D721Med (cell line): Measurements from ENCODE around the gene TUBGCP2.

Source experiments
- DNase-seq: peaks from one replicate; pipeline ENCODE4 v3.0.0; 2011; ENCODE audit warnings: low spot score; ENCODE audit not compliant: insufficient read length
- FAIRE-seq: peaks from 2 replicates; lab custom pipeline; 2011; peaks lifted over from hg19 to GRCh38; lab: Jason Lieb, UNC
- CTCF ChIP-seq: IDR thresholded peaks from 2 replicates; pipeline ENCODE4 v1.5.1; 2012; ENCODE audit warnings: mild to moderate bottlenecking, control low read depth; ENCODE audit not compliant: insufficient read depth; ENCODE audit errors: missing control alignments

The TUBGCP2 gene

GRCh38 chr10:133354672-133355240 lies 46.1 kb upstream of the TUBGCP2 start:
- DNase-seq (no peak), FAIRE-seq (no peak)
- TF ChIP-seq CTCF, result no peak

- TF ChIP-seq CTCF, result no peak
- no peak for DNase-seq
- FAIRE-seq, result no peak
Observed at GRCh38 chr10:133353988-133354605, 45.4 kb upstream of the TUBGCP2 start.

- TF ChIP-seq CTCF, result no peak
- DNase-seq, result no peak
- no peak for FAIRE-seq
Observed at GRCh38 chr10:133353202-133353959, 44.7 kb upstream of the TUBGCP2 start.

GRCh38 chr10:133351408-133352318 lies 43.0 kb upstream of the TUBGCP2 start:
- no peak for DNase-seq
- no peak for FAIRE-seq
- no peak for TF ChIP-seq CTCF

GRCh38 chr10:133350950-133351329 lies 42.3 kb upstream of the TUBGCP2 start:
- FAIRE-seq (no peak), DNase-seq (no peak)
- no peak for TF ChIP-seq CTCF

- TF ChIP-seq CTCF, result no peak
- FAIRE-seq (no peak), DNase-seq (no peak)
Observed at GRCh38 chr10:133350283-133350949, 41.7 kb upstream of the TUBGCP2 start.
